ENCODE measurements around the gene IGSF11.

DNA sequence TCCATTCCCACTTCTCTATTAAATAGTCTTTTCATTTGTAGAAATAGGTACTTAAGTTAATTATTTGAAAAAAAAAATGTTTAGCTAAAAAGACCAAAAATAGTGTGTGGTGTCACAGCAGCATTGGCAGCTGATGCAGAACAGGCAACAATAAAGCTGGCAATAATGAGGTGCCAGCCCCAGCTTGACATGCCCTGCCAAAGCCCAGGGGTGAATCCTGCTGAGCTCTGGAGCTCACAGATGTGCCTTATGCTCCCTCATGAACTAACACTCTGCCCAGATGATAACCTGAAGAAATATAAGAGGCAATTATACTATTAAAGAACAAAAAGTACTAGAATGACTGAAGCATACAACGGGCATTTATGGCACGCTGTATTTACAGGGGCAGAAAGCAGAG, 63.8 kb downstream of the IGSF11 start:
- no peak for TF ChIP-seq POLR2A (IDR thresholded peaks at IDR 0.05; ENCODE audit: low read depth, low read length)
- TF ChIP-seq PAX5 (IDR thresholded peaks at IDR 0.05; ENCODE audit: insufficient read depth, low read length, severe bottlenecking), result no peak
- TF ChIP-seq TAF1 (IDR thresholded peaks at IDR 0.05; ENCODE audit: low read depth, low read length), result no peak
- TF ChIP-seq POLR2AphosphoS5 (IDR thresholded peaks at IDR 0.05; ENCODE audit: low read depth, low read length), result no peak
- no peak for TF ChIP-seq SPI1 (IDR thresholded peaks at IDR 0.05; ENCODE audit: low read depth, low read length)
- no peak for TF ChIP-seq POU2F2 (IDR thresholded peaks at IDR 0.05; ENCODE audit: low read depth, low read length)
